DOHH2 (cell line): ENCODE measurements around the gene TEC.

Source experiments
- EZH2phosphoT487 ChIP-seq: fragments of 200-600 bp; sonication (generic); IDR thresholded peaks from 2 replicates; pipeline ENCODE4 v1.6.1; 2017; ENCODE audit warnings: borderline replicate concordance, mild to moderate bottlenecking, antibody characterized with exemption, low read length, moderate library complexity, mixed read lengths
- TF ChIP-seq, protein P1 (sequence below): fragments of 200-600 bp; sonication (generic); IDR thresholded peaks from one replicate; pipeline ENCODE4 v1.5.1; 2014; ENCODE audit warnings: antibody characterized with exemption, mild to moderate bottlenecking, low read depth, low read length; ENCODE audit not compliant: poor library complexity, severe bottlenecking

GRCh38 chr4:48126621-48127020, 143.0 kb downstream of the TEC start:
- TF ChIP-seq, protein P1, sequence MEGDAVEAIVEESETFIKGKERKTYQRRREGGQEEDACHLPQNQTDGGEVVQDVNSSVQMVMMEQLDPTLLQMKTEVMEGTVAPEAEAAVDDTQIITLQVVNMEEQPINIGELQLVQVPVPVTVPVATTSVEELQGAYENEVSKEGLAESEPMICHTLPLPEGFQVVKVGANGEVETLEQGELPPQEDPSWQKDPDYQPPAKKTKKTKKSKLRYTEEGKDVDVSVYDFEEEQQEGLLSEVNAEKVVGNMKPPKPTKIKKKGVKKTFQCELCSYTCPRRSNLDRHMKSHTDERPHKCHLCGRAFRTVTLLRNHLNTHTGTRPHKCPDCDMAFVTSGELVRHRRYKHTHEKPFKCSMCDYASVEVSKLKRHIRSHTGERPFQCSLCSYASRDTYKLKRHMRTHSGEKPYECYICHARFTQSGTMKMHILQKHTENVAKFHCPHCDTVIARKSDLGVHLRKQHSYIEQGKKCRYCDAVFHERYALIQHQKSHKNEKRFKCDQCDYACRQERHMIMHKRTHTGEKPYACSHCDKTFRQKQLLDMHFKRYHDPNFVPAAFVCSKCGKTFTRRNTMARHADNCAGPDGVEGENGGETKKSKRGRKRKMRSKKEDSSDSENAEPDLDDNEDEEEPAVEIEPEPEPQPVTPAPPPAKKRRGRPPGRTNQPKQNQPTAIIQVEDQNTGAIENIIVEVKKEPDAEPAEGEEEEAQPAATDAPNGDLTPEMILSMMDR: no peak
- TF ChIP-seq EZH2phosphoT487: no peak
